Esophagus (tissue), 2 donors: ENCODE data around the gene TRIP13. TPM values are rescaled to one million over a fixed set of nuclear protein-coding genes. Genes with fewer than 3 reads are reported as not detected.
A peak's percentile ranks its signal among the peaks of the same experiment; 100 is the strongest.

Experiments used
- H3K27ac ChIP-seq, 2 donors: one replicate each; pipeline ENCODE4 v1.5.1; 2013; ENCODE audit warnings: low read depth in 2 of 2, mild to moderate bottlenecking in 2 of 2, inconsistent platforms in 1 of 2, low read length in 1 of 2, moderate library complexity in 1 of 2
- H3K27me3 ChIP-seq, 2 donors: one replicate each; pipeline ENCODE4 v1.6.1; 2013; ENCODE audit warnings: low read length in 2 of 2, control low read depth in 1 of 2, mild to moderate bottlenecking in 1 of 2; ENCODE audit not compliant: insufficient read depth in 2 of 2, control insufficient read depth in 1 of 2
- H3K36me3 ChIP-seq, 2 donors: one replicate each; pipeline ENCODE4 v1.6.1; 2013; ENCODE audit warnings: low read length in 1 of 2; ENCODE audit not compliant: control insufficient read depth in 2 of 2, insufficient read depth in 2 of 2
- H3K4me1 ChIP-seq, 2 donors: one replicate each; pipeline ENCODE4 v1.6.1; 2013; ENCODE audit warnings: low read length in 1 of 2; ENCODE audit not compliant: control insufficient read depth in 2 of 2, insufficient read depth in 2 of 2
- H3K4me3 ChIP-seq, 2 donors: one replicate each; pipeline ENCODE4 v1.5.1; 2013; ENCODE audit warnings: low read length in 2 of 2, mild to moderate bottlenecking in 2 of 2, low read depth in 1 of 2, moderate library complexity in 1 of 2
- H3K9me3 ChIP-seq, 2 donors: one replicate each; pipeline ENCODE4 v1.6.1; 2013; ENCODE audit warnings: mild to moderate bottlenecking in 2 of 2, low read depth in 1 of 2, low read length in 1 of 2, moderate library complexity in 1 of 2; ENCODE audit not compliant: control insufficient read depth in 2 of 2, insufficient read depth in 1 of 2
- WGBS, 2 donors: extraction: QIAGEN DNeasy Blood & Tissue Kit; methylation state at CpG; one replicate each; pipeline ENCODE4 v1.1.7; 2013; 5-methylcytosine and 5-hydroxymethylcytosine counted together
- polyA plus RNA-seq, 2 donors: library from polyadenylated mRNA; stranded (reverse); fragments of 200-250 nt; gene quantifications; one replicate each; pipeline ENCODE4 v1.2.3, GENCODE V29; 2013
- donor health status: healthy with polysubstance abuse.
- donor health status: Bipolar disorder and iron deficiency.

Gene TRIP13
- polyA plus RNA-seq, 2 donors: 4.3 to 6.6 TPM

GRCh38 chr5:905139-905642 is 12.5 kb downstream of the TRIP13 start:
- 92 to 93% methylated on average over 12 of the region's 12 CpGs for WGBS, 2 donors
- Histone ChIP-seq H3K36me3 (no peaks in the 10 kb centered on the region), H3K27me3 (no peaks in the 10 kb centered on the region), H3K9me3 (no peaks in the 10 kb centered on the region), H3K4me1 (no peaks in the 10 kb centered on the region), H3K4me3 (no peak overlapping the region), H3K27ac (no peak overlapping the region)

DNA sequence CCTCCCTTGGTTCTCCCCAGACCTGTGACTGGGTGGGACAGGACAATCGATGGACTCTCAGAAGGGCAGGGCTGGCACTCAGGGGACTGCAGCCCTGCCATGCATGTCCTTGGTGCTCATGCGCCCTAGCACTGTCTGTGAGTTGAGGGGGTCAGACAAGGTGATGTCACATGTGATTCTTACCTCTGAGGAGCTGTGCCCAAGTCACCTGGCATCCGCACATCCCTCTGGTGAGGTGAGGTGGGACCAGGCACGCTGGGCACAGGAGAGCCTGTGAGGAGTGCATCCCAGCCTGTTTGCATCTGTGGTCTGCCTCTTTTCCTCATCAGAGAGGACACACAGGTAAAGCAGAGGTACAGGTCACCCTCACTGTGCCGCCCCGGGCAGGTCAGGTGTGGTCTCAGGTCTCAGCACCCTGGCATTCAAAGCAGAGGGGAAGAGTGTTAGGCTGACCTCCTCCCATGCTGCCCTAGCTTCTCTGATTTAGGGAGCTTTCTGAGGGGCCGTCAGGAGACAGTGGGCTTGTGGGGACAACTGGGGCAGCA is 14.8 kb downstream of the TRIP13 start:
- Histone ChIP-seq H3K36me3 (no peaks in the 10 kb centered on the region), H3K27ac (no peak overlapping the region), H3K4me1 (peaks cover 0 to 5% of the 10 kb centered on the region in 2 donors), H3K27me3 (no peaks in the 10 kb centered on the region), H3K4me3 (no peak overlapping the region), H3K9me3 (no peaks in the 10 kb centered on the region)
- 97 to 98% methylated on average over 7 of the region's 7 CpGs for WGBS, 2 donors

DNA sequence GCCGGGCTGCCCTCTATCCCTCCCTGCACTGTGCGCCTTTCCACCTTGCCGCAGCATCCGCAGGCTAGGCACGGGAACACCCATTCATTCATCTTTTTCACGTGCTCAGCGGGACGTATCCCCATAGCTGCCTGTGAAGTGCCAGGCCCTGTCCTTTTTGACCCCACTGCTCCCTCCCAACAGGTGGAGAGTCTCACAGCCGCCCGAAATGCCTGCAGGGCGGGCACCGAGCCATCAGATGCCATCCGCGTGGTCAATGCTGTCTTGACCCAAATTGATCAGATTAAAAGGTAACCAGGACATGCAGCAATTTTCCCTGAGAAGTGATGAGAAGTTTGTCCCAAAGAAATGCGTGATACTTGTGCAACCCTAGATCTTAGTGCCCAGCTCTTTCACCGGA is 15.5 kb downstream of the TRIP13 start:
- Histone ChIP-seq H3K9me3 (no peaks in the 10 kb centered on the region), H3K36me3 (no peaks in the 10 kb centered on the region), H3K27me3 (no peaks in the 10 kb centered on the region), H3K4me3 (no peak overlapping the region), H3K27ac (no peak overlapping the region), H3K4me1 (peaks cover 0 to 10% of the 10 kb centered on the region in 2 donors)
- WGBS, 2 donors: 95 to 97% methylated on average over 16 of the region's 16 CpGs

DNA sequence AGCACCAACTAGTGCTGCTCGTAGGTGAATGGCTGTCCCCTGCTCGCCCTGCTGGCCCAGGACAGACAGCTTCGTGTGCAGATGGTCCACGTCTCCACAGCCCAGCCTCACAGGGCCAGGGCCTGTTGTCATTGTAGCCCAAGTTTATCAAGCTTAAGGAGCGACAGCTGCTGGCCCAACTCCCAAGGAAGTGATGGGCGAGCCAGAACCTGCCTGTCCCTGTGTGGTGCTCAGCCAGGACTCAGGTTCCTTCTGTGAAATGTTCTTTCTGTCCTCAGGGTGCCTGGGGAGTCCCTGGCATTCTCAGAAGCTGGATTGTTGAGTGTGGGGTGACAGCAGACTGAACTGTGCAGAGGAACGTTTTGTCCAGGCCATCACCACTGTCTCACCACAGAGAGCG is 16.4 kb downstream of the TRIP13 start:
- H3K27ac ChIP-seq: no peak overlapping the region
- WGBS, 2 donors: 57 to 64% methylated on average over 8 of the region's 8 CpGs
- H3K36me3 ChIP-seq: no peaks in the 10 kb centered on the region
- H3K27me3 ChIP-seq: no peaks in the 10 kb centered on the region
- H3K4me1 ChIP-seq: peaks cover 0 to 10% of the 10 kb centered on the region in 2 donors
- no peak overlapping the region for H3K4me3 ChIP-seq
- H3K9me3 ChIP-seq: no peaks in the 10 kb centered on the region

DNA sequence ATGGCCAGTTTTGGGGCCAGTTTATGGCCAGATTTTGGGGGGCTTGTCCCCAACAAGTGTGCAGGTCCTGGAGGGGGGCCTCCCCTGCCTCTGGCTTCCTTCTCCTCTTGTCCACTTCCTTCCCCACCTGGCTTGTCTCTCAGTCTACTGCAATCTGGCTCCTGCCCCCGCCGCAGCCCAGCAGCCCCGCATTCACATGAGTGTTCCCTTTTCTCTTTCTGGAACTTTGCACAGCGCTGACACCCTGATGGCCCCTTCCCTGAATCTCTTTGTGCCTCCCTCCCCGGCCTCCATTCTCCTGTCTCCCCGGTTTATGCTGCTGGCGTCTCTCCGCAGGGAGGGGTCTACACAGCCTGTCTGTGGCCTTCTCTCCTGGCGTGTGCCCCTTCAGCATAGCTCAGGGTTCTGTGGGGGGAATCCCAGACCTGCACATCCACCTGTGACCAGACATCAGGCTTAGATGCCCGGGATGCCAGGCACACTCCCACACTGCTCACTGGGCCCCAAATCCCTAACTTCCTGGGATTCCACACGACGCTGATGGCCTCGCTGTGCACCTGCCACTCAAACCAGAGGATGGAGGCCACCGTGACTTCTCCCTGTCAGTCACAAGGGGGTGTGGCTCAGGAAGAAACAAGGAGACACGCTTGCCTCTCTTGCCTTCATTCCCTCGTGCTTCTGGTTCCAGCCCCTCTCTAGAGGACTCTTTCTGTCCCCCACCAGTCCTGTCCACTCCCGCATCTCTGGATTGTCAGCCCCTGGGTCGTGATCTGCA is 17.5 kb downstream of the TRIP13 start:
- Histone ChIP-seq H3K4me3 (no peak overlapping the region), H3K9me3 (no peaks in the 10 kb centered on the region), H3K27me3 (no peaks in the 10 kb centered on the region), H3K4me1 (peaks cover 0 to 10% of the 10 kb centered on the region in 2 donors), H3K27ac (no peak overlapping the region), H3K36me3 (no peaks in the 10 kb centered on the region)
- WGBS, 2 donors: 92 to 93% methylated on average over 18 of the region's 18 CpGs

GRCh38 chr5:910769-911160 is 18.1 kb downstream of the TRIP13 start:
- 98 to 100% methylated on average over 7 of the region's 7 CpGs for WGBS, 2 donors
- H3K27me3 ChIP-seq: no peaks in the 10 kb centered on the region
- peaks cover 0 to 10% of the 10 kb centered on the region in 2 donors for H3K4me1 ChIP-seq
- no peak overlapping the region for H3K4me3 ChIP-seq
- no peak overlapping the region for H3K27ac ChIP-seq
- H3K36me3 ChIP-seq: peaks cover 0 to under 1% of the 10 kb centered on the region in 2 donors
- no peaks in the 10 kb centered on the region for H3K9me3 ChIP-seq

DNA sequence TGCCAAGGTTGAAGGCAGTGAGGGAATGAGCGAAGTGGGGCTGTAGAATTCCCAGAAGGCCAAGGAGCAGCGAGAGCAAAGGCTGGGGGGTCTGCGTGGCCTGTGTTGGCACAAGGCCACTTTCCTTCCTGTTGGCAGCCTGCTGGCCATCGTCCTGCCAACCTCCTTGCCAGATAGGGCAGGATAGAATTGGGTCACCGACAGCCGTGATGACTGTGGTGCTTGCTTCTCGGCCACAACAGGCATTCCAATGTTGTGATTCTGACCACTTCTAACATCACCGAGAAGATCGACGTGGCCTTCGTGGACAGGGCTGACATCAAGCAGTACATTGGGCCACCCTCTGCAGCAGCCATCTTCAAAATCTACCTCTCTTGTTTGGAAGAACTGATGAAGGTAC is 18.9 kb downstream of the TRIP13 start:
- Histone ChIP-seq H3K27ac (peak overlapping the region in 1 of 2 donors; percentile 48), H3K9me3 (no peaks in the 10 kb centered on the region), H3K4me1 (peaks cover 0 to 10% of the 10 kb centered on the region in 2 donors), H3K36me3 (peaks cover 0 to 5% of the 10 kb centered on the region in 2 donors), H3K27me3 (no peaks in the 10 kb centered on the region), H3K4me3 (no peak overlapping the region)
- 85 to 87% methylated on average over 11 of the region's 11 CpGs for whole genome bisulfite sequencing, 2 donors

GRCh38 chr5:912280-913091 is 19.8 kb downstream of the TRIP13 start:
- 50 to 60% methylated on average over 44 of the region's 44 CpGs for WGBS, 2 donors
- H3K36me3 ChIP-seq: peaks cover 0 to 8% of the 10 kb centered on the region in 2 donors
- H3K9me3 ChIP-seq: no peaks in the 10 kb centered on the region
- peaks cover 0 to 10% of the 10 kb centered on the region in 2 donors for H3K4me1 ChIP-seq
- H3K27me3 ChIP-seq: no peaks in the 10 kb centered on the region
- H3K27ac ChIP-seq: peak overlapping the region; percentile 49 to 84
- H3K4me3 ChIP-seq: no peak overlapping the region

- Histone ChIP-seq H3K4me1 (peaks cover 0 to 10% of the 10 kb centered on the region in 2 donors), H3K36me3 (peaks cover 0 to 8% of the 10 kb centered on the region in 2 donors), H3K27ac (no peak overlapping the region), H3K4me3 (no peak overlapping the region), H3K9me3 (no peaks in the 10 kb centered on the region), H3K27me3 (no peaks in the 10 kb centered on the region)
- 89 to 93% methylated on average over 14 of the region's 14 CpGs for WGBS, 2 donors
Observed at GRCh38 chr5:914174-914573, 21.5 kb downstream of the TRIP13 start.
